HG02938 (cell line): ENCODE results near the gene ADAMTS19.
"Not testable (repeated sequence)": the region's sequence is repeated elsewhere in the genome, so short reads cannot be mapped to it uniquely, and the experiment has no call there.

Experiments used
- ATAC-seq: cut with Tn5 transposase; IDR thresholded peaks from one replicate; pipeline ENCODE4 v1.9.1; 2021; ENCODE audit warnings: mild to moderate bottlenecking, moderate library complexity; ENCODE audit not compliant: unreplicated experiment

ADAMTS19 gene

DNA sequence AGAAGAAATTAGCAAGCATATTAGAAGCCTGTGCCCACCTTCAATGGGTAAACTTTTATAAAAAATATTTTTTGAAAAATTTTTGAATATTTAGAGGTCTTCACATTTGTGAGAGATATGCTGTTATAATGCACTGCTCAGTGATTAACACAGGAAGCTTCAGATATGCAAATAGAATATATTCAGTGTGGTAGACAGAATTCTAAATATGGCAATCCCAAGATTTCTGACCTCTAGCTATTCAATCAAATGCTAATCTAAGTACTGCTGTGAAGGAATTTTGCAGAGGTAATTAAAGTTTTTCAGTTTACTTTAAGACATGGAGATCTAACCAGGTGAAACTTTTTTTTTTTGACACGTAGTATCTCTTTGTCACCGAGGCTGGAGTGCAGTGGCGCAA, 103.5 kb downstream of the ADAMTS19 start:
- ATAC-seq: no peak

DNA sequence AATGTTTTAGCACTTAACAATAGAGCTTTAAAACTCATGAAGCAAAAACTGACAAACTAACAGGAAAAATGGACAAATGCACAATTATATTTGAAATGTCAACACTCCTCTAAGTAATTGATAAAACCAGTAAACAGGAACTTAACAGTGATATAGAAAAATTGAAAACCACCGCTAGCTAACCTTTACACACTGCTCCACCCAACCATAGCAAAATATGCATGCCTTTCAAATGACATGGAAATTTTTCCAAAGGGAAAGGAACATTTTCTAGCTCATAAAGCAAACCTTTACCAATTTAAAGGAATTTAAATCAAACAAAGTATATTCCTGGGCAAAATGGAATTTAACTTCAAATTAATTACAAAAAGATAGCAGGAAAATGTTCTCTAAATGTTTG, 109.2 kb downstream of the ADAMTS19 start:
- ATAC-seq: no peak

DNA sequence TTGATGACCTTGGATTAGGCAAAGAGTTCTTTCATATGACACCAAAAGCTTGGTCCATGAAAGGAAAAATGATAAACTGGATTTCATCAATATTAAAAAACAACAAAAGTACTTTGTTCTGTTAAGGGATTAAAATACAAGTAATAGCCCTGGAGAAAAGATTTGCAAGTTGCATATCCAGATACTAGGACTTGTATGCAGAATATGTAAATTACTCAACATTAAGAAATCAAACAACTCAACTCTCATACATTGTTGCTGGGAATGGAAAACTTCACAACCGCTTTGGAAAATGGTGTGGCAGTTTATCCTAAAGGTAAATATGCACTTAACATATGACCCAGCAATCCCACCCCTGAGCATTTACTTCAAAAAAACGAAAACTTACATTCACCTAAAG, 112.0 kb downstream of the ADAMTS19 start:
- no peak for ATAC-seq

DNA sequence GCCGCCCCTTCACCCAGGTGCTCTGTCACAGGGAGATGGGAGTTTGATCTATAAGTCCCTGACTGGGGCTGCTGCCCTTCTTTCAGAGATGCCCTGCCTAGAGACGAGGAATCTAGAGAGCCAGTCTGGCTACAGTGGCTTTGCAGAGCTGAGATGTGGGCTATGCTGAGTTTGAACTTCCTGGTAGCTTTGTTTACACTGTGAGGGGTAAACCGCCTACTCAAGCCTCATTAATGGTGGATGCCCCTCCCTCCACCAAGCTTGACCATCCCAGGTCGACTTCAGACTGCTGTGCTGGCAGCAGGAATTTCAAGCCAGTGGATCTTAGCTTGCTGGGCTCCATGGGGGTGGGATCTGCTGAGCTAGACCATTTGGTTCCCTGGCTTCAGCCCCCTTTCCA, 124.4 kb downstream of the ADAMTS19 start:
- not testable (repeated sequence) for ATAC-seq

DNA sequence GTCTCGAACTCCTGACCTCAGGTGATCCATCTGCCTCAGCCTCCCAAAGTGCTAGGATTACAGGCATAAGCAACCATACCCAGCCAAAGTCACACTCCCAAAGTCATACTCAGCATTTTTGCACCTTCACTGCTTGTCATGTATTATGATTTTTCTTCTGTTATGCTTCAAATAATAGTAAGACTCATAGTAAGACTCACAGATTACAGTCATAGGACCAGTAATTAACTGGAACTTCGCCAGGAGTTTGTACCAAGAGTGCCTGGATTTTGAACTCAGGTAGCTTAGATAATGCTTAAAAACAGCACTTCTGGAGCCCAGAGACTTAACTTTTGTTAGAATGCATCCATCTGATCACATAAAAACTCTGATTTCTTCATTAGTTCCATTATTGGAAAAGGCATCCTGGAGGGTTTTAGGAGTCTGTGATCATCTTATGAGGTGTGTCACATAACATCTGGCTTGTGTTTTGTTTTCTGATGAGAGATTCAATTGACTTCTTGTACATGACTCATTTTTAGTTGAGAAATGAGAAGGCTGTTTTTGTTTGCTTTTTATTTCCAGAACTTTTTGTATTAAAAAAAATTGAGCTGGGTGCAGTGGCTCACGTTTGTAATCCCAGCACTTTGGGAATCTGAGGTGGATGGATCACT, 131.5 kb downstream of the ADAMTS19 start:
- ATAC-seq: no peak

DNA sequence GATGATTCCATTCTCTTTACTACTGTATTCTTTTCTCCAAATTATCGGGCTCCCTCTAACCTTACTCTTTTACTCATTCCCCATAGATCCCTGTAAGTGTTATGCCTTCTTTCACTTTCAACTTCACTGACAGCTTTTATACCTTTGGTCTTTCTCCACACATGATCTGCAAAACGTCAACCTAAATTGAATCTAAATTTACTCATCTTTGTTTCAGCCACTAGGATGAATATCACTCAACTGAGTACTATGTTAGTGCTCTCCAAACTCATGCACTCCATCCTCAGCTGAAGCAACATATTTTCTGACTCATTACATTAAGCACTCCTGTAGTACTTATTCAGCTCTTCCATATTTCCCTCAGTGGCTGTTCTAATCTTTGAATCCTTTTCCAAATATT, 133.4 kb downstream of the ADAMTS19 start:
- ATAC-seq: no peak

DNA sequence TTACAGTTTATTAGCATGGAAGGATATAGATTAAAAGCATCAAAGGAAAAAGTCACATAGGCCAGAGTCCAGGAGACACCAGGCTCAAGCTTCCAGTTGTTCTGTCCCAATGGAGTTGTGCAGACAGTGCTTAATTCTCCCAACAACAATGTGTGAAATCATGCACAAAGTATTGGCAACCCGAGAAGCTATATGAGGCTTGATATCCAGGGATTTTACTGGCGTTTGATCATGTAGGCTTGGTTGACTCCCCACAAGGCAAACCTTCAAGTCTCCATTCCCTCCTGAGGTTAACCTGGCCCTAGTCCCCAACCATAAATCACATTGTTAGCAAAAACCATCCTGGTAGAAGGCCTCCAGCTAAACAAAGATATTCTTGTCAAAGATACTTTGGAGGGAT, 141.5 kb downstream of the ADAMTS19 start:
- no peak for ATAC-seq

DNA sequence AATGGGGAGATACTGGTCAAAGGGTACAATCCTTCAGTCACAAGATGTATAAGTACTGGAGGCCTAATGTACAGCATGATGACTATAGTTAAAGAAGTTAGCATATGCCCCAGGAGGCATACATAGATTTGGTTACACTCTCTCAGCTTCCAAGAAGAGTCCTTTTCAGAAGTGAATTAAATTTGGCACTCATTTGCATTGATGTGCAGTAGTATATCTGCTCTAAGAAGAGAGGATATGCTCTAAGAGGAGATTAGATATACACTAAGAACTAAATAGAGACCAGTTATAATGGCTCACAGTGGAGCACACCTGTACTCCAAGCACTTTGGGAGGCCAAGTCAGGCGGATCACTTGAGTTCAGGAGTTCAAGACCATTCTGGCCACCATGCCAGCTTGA, 148.3 kb downstream of the ADAMTS19 start:
- ATAC-seq: no peak

DNA sequence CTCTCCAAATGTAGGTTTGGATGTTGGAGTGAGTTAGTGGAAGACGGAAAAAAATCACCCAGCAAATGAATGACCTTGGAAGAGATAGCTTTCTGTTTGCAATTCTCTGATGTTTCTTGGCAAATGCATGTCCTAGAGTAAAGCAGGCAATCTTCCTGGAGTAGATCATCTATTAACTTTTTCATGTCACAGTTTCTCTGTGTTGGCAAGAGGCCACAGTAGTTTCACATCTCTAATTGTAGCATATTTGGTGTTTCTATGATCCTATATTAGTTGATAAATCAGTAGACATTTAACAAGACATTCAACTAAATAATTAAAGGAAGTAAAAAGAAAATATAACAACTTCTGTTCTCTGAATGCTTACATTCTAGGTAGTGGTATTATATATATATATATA, 149.6 kb downstream of the ADAMTS19 start:
- ATAC-seq: no peak

DNA sequence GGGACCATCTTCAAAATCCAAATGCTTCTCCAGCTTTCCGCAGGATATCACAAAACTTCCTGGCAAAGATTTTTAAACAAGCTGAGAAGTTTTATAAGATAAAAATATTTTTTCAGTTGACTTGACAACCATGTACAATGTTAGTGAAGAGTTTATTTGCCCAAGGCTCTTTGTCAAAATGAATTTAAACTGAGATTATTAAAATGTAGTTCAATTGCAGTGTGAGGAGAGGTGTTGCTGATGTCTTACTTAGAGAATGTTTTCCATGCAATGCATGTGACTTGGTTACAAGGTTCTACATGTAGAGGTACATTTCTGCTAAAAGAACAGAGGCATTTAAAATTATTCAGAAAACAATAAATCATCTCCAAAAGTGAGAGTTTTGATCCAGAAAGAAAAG, 156.4 kb downstream of the ADAMTS19 start:
- ATAC-seq: no peak

DNA sequence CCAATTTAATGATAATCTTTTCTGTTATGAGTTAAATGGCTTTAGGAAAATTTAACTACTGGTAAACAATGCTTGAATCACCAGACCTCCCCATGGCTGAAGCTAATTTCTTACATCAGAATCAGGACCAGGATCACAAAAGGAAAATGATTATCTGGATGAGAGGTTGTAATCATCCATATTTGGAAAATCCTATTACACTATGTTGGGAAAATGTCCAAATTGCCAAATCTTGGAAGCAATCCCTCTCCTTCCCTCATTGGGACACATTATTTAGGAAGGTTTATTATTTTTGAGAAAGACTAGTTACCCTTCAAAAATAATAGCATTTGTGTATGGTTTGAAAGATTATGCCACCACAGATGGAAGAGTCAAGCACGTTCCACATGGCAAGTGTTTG, 157.1 kb downstream of the ADAMTS19 start:
- no peak for ATAC-seq

DNA sequence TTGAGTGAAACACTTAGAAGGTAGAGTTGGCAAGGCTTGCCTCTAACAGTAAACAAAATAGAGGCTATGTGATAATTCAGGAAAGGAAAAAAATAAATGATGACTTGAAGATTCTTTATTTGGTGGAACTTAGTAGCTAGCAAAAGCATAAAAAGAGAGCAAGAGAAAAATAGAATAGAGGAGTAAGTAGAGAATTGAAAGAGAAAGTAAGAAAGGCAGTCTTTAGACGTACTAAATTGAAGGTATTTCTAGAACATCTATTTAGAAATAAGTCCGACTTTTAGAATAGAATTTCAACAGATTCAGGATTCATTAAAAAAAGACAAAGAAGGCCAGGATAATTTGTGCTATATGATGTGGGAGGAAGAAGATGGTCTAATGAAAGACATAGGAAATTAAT, 159.7 kb downstream of the ADAMTS19 start:
- ATAC-seq: no peak

DNA sequence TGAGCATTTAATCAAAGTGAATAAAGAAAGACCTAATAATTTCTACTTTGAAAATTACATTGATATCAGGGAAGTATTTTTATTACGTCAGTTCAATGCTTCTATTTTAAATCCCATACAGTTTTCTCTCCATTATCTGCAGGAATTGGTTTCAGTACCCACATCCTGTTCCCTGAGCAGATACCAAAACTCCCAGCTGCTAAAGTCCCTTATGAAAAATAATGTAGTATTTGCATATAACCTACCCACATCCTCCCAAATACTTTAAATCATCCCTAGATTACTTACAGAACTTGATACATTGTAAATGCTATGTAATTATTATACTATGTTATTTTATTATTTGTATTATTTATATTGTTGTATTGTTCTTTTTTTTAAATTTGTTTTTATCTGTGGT, 162.4 kb downstream of the ADAMTS19 start:
- no peak for ATAC-seq

DNA sequence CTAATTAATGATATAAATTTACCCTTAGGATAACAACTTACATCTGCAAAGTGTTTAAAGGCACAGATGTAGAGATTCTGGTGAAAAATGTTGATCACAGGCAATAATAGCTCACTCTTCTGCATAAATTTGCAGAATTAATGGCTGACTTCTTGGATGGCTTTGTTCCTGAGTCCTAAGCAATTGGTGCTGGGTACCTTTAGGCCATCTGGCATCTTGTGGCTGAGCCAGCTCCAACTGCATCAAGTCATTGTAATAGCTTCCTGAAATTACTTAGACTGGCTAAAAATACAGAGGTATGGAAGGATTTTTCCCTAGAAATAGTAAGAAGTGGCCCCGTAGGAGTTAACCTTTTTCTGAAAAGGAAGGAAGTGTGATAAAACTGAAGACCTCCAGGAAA, 169.5 kb downstream of the ADAMTS19 start:
- ATAC-seq: no peak

DNA sequence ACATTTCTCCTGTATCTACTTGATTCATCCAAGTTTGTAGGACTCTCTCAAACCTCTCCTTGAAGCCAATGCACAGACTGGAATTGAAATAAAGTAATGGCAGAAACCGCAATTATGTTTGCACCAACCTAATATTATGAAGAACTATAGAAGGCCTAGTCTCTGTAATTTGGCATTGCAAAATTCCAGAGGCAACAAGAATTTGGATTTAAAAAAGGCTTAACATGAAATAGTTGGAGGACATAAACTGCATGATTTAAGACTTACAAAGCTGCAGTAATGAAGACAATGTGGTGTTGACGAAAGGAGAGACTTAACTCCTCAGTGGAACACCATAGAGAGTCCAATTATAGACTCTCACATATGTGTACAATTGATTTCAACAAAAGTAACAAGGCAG, 170.0 kb downstream of the ADAMTS19 start:
- no peak for ATAC-seq

DNA sequence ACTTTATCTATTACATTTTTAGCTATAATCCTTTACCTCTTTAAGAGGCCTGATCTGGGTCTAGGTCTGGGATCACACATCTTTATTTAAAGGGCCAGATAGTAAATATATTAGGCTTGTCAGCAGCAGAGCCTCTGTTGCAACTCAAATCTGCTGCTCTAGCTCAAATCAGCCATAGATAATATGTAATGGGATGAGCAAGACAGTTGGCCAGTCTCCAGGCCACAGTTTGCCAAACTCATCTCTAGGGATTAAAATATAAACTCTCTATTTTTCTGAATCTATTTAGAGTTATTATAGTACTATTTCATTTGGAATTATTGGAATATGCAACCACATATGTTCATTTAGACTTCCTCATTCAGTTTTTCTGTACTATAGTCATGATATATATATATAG, 171.9 kb downstream of the ADAMTS19 start:
- no peak for ATAC-seq

DNA sequence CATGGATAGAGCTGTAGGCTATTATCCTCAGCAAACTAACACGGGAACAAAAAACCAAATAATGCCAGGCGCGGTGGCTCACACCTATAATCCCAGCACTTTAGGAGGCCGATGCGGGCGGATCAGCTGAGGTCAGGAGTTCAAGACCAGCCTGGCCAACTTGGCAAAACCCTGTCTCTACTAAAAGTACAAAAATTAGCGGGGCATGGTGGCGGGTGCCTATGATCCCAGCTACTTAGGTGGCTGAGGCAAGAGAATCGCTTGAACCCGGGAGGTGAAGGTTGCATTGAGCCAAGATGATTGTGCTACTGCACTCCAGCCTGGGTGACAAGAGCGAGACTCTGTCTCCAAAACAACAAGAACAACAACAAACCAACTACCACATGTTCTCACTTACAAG, 177.4 kb downstream of the ADAMTS19 start:
- not testable (repeated sequence) for ATAC-seq

DNA sequence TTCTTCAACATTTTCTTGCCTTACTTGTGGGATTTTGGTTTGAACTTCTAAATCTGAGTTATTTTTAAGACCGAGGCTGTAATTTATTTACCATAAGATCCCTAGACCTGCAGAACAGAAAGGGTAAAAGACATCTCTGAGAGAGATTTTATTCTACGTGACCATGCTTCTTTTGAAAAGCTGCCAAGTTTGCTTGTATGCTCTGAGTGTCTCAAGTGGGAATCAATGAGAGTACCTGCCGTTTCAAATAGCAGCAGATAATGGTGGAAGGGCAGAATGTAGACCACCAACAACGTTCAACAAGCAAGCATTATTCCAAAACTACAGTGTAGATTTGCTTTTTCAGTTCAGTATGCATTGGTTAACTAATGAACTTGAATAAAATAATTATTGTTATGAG, 179.2 kb downstream of the ADAMTS19 start:
- ATAC-seq: no peak

DNA sequence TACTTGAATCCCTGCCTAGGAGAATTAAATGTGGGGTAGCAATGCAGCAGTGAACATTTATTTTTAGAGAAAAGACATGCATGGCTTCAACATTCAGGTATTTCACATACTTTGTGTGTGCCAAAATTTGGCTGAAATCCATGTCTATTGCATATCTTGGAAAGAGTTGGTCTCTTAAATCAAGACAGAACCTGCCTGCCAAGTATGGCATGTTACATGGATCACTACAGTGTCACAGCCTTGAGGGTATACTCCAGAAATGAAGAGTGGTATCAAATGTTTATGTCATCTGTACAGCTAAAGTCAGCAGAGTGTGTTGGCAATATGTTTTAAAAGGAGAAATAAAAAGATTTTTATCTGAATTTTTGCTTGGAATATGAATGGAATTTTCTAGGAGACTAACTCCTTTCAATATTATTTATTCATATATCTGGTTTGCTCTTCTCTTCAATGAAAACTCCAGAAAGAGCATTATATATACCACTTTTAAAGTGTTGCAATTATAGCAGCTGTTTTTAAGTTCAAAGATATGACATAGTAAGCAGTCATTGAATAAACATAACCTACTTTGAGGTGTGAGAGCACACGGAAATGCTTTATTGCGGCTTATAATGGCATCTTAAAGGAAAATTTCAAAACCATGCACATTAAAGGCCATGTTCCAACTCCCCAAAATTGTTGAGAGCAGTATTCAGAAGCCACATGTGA, 192.4 kb downstream of the ADAMTS19 start:
- ATAC-seq: no peak

DNA sequence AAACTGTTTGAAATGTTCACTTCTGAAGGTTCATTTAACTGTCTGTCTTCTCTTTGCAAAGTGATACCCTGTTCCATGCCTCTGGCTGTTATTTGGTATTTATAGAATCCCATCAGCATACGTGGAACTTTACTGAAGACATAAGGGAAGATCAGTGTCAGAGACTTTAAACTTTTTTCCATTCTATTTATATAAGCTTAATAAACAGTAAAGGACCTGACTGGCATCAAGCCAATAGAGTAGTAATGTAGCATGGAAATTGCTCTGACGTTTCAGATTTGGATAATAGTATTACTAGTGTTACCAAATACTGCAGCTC, 192.9 kb downstream of the ADAMTS19 start:
- ATAC-seq: no peak

DNA sequence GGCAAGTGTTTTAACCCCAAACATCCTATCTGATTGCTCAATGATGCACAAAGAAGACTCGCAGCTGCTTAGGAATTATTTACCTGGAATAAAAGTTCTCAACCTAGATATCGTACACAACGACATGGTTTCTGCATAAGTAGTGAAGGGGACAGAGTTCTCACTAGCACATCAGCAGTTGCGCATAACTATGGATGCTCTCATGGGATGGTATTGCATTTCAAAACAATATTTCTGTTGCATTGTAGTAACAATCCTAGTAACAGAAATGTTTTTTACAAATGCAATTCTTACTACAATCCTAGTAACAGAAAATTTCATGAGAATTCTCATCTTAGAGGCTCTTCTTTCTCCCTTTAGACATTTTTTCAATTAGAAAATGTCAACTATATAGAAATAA, 193.3 kb downstream of the ADAMTS19 start:
- no peak for ATAC-seq

DNA sequence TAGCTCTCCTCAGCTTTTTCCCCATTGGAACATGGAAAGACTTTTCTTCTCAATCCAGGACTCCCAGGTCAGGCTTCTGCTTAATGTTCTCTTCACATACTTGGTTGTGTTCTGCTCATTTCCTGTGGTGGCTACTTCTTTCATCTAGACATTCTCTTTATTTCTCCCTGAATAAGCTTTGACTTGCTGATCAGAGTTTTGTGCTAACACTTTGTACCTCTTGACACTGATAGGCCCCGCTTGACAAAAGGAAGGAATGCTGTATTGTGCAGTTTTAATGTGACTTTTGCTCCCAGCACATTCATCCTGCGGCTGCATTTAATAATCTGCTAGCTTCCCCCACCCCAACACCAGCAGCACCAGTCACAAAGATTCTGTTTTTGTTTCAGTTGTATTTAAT, 196.9 kb downstream of the ADAMTS19 start:
- ATAC-seq: no peak

DNA sequence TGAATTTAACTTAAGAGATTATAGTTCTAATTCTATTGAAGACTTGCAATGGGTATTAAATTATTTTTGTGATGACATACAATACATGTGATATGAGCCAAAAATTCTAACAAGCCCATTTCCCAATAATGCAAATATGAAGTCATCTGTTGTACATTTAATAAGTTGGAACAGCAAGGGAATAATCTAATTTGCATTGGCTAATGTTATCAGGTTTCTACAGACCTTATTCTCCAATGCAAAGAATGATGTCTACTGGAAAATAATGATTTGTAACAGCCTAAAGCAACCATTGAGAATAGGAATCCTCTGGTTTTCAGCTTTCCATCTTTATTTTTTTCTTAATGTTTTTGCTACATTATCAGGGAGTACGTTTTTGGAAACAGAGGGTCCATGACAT, 198.7 kb downstream of the ADAMTS19 start:
- no peak for ATAC-seq
